ENCODE results near the gene URGCP. TPM values are rescaled to one million over a fixed set of nuclear protein-coding genes. Genes with fewer than 3 reads are reported as not detected.

The URGCP gene
- total and polyA plus RNA-seq, 2 experiments from 2014 or later: 7.2 to 13.2 TPM

- DNase-seq (ENCODE audit: low spot score) (no peak), ATAC-seq (no peak)
- no peaks in the 10 kb centered on the region for H3K9me3 Mint-ChIP-seq
- no peaks in the 10 kb centered on the region for H3K79me2 ChIP-seq (replicated peaks; ENCODE audit: insufficient read depth)
- no peak overlapping the region for H2AFZ ChIP-seq
- H3K9me2 ChIP-seq (ENCODE audit: insufficient read depth): no peaks in the 10 kb centered on the region
- H3F3A ChIP-seq (replicated peaks; ENCODE audit: low read depth): no peaks in the 10 kb centered on the region
- no peaks in the 10 kb centered on the region for H4K20me1 ChIP-seq (replicated peaks; ENCODE audit: insufficient read depth)
- peaks cover 6% of the 10 kb centered on the region; the same call in 1 of the 2 replicates for H3K4me1 ChIP-seq (ENCODE audit: insufficient read depth)
- H3K36me3 ChIP-seq (ENCODE audit: insufficient read depth): no peaks in the 10 kb centered on the region
- H3K4me3 ChIP-seq: no peak overlapping the region
- H3K4me2 ChIP-seq: no peak overlapping the region
- no peak overlapping the region for H3K27ac Mint-ChIP-seq
- TF ChIP-seq NANOG (IDR thresholded peaks at IDR 0.05; ENCODE audit: borderline replicate concordance) (no peak), CTCF (conservative IDR thresholded peaks at IDR 0.05; ENCODE audit: low read depth in 2 of 2) (no peak), JUNB (IDR thresholded peaks at IDR 0.05; ENCODE audit: unreplicated experiment) (no peak), EZH2phosphoT487 (IDR thresholded peaks at IDR 0.05; ENCODE audit: unreplicated experiment) (no peak), ZNF114 (CRISPR knock-in tag; IDR thresholded peaks at IDR 0.05) (no peak), POLR2AphosphoS5 (IDR thresholded peaks at IDR 0.05; ENCODE audit: low read depth) (no peak), EZH2 (IDR thresholded peaks at IDR 0.05; ENCODE audit: low read depth, unreplicated experiment) (no peak), ZNF331 (CRISPR knock-in tag; IDR thresholded peaks at IDR 0.05; ENCODE audit: low read depth) (no peak), STAT1 (IDR thresholded peaks at IDR 0.05; ENCODE audit: unreplicated experiment) (no peak), ETS1 (IDR thresholded peaks at IDR 0.05) (no peak), CREB1 (CRISPR knock-in tag; IDR thresholded peaks at IDR 0.05; ENCODE audit: low read depth) (no peak), ZNF462 (CRISPR knock-in tag; IDR thresholded peaks at IDR 0.05) (no peak), REST (IDR thresholded peaks at IDR 0.05; ENCODE audit: unreplicated experiment) (no peak)
- 0 out of 3 replicates have a peak, but pooled peaks cover 3% of the 10 kb centered on the region for H3K36me3 Mint-ChIP-seq (ENCODE audit: low read depth)
- H3K27me3 Mint-ChIP-seq (ENCODE audit: insufficient read depth, low read depth, poor library complexity): peaks cover 2% of the 10 kb centered on the region
- no peaks in the 10 kb centered on the region for H3K27me3 ChIP-seq (ENCODE audit: insufficient read depth)
- peaks cover 7% of the 10 kb centered on the region for H3K4me1 Mint-ChIP-seq
- H3K27ac ChIP-seq (ENCODE audit: low read depth): no peak overlapping the region
- no peak overlapping the region for H3K4me3 Mint-ChIP-seq
Measured at GRCh38 chr7:43943417-43944187, 37.2 kb upstream of the URGCP start.

Measured in GM23338 (cell line).